ENCODE results near the gene TGM4. TPM values are rescaled to one million over a fixed set of nuclear protein-coding genes. Genes with fewer than 3 reads are reported as not detected.
A peak's percentile ranks its signal among the peaks of the same experiment; 100 is the strongest.

The TGM4 gene
- total RNA-seq, 1 donor from 2014 or later, result 0.18 TPM

GRCh38 chr3:44910693-44911092, 36.3 kb downstream of the TGM4 start:
- Histone ChIP-seq H4K20me1 (ENCODE audit: insufficient read depth, low read length) (no peaks in the 10 kb centered on the region), H3K27me3 (ENCODE audit: insufficient read depth, low read length) (no peaks in the 10 kb centered on the region), H3K4me2 (ENCODE audit: low read length) (no peak overlapping the region), H3K79me2 (ENCODE audit: insufficient read depth, low read length) (no peaks in the 10 kb centered on the region), H3K27ac (ENCODE audit: low read depth, low read length) (no peak overlapping the region), H3K4me1 (ENCODE audit: insufficient read depth, low read length) (no peaks in the 10 kb centered on the region), H2AFZ (ENCODE audit: low read depth, low read length) (no peak overlapping the region), H3K4me3 (ENCODE audit: insufficient read depth, low read depth, low read length) (no peak overlapping the region), H3K9ac (ENCODE audit: low read length) (no peak overlapping the region), H3K36me3 (ENCODE audit: insufficient read depth, low read length) (no peaks in the 10 kb centered on the region), H3K9me3 (ENCODE audit: insufficient read depth, low read depth, low read length) (peaks cover 17% of the 10 kb centered on the region)
- H3K4me3 Mint-ChIP-seq (ENCODE audit: unreplicated experiment), result no peak overlapping the region
- H3K27ac Mint-ChIP-seq (ENCODE audit: unreplicated experiment), result no peak overlapping the region
- peaks cover 4% of the 10 kb centered on the region for H3K36me3 Mint-ChIP-seq (ENCODE audit: low read depth, unreplicated experiment)
- no peak for DNase-seq (ENCODE audit: low read depth)
- H3K4me1 Mint-ChIP-seq (ENCODE audit: low read depth, unreplicated experiment), result no peaks in the 10 kb centered on the region
- peaks cover 46% of the 10 kb centered on the region for H3K9me3 Mint-ChIP-seq (ENCODE audit: unreplicated experiment)
- TF ChIP-seq CTCF (IDR thresholded peaks at IDR 0.05; ENCODE audit: insufficient read depth, low read depth, low read length), result no peak
- TF ChIP-seq EZH2 (IDR thresholded peaks at IDR 0.05; ENCODE audit: insufficient read depth, low read length), result no peak
- H3K27me3 Mint-ChIP-seq (ENCODE audit: low read depth, unreplicated experiment), result peaks cover 2% of the 10 kb centered on the region
- no peak for FAIRE-seq

- Histone ChIP-seq H3K9ac (ENCODE audit: low read length) (no peak overlapping the region), H3K4me2 (ENCODE audit: low read length) (no peak overlapping the region), H3K36me3 (ENCODE audit: insufficient read depth, low read length) (no peaks in the 10 kb centered on the region), H3K79me2 (ENCODE audit: insufficient read depth, low read length) (no peaks in the 10 kb centered on the region), H2AFZ (ENCODE audit: low read depth, low read length) (no peak overlapping the region), H4K20me1 (ENCODE audit: insufficient read depth, low read length) (no peaks in the 10 kb centered on the region), H3K4me1 (ENCODE audit: insufficient read depth, low read length) (no peaks in the 10 kb centered on the region), H3K27ac (ENCODE audit: low read depth, low read length) (no peak overlapping the region), H3K4me3 (ENCODE audit: insufficient read depth, low read depth, low read length) (no peak overlapping the region), H3K9me3 (ENCODE audit: insufficient read depth, low read depth, low read length) (peaks cover 14% of the 10 kb centered on the region), H3K27me3 (ENCODE audit: insufficient read depth, low read length) (no peaks in the 10 kb centered on the region)
- no peaks in the 10 kb centered on the region for H3K27me3 Mint-ChIP-seq (ENCODE audit: low read depth, unreplicated experiment)
- no peak overlapping the region for H3K27ac Mint-ChIP-seq (ENCODE audit: unreplicated experiment)
- peaks cover 12% of the 10 kb centered on the region for H3K36me3 Mint-ChIP-seq (ENCODE audit: low read depth, unreplicated experiment)
- TF ChIP-seq CTCF (IDR thresholded peaks at IDR 0.05; ENCODE audit: insufficient read depth, low read depth, low read length) (peak; percentile 74), EZH2 (IDR thresholded peaks at IDR 0.05; ENCODE audit: insufficient read depth, low read length) (no peak)
- no peaks in the 10 kb centered on the region for H3K4me1 Mint-ChIP-seq (ENCODE audit: low read depth, unreplicated experiment)
- DNase-seq (ENCODE audit: low read depth) (no peak), FAIRE-seq (no peak)
- H3K9me3 Mint-ChIP-seq (ENCODE audit: unreplicated experiment), result peaks cover 31% of the 10 kb centered on the region
- no peak overlapping the region for H3K4me3 Mint-ChIP-seq (ENCODE audit: unreplicated experiment)
These were observed 39.6 kb downstream of the TGM4 start for GRCh38 chr3:44913868-44914468.

- FAIRE-seq (no peak), DNase-seq (ENCODE audit: low read depth) (no peak)
- H3K9me3 Mint-ChIP-seq (ENCODE audit: unreplicated experiment), result peaks cover 26% of the 10 kb centered on the region
- H3K27ac Mint-ChIP-seq (ENCODE audit: unreplicated experiment), result no peak overlapping the region
- no peak overlapping the region for H3K4me3 ChIP-seq (ENCODE audit: insufficient read depth, low read depth, low read length)
- H3K9ac ChIP-seq (ENCODE audit: low read length), result no peak overlapping the region
- H3K9me3 ChIP-seq (ENCODE audit: insufficient read depth, low read depth, low read length), result peaks cover 12% of the 10 kb centered on the region
- H3K27ac ChIP-seq (ENCODE audit: low read depth, low read length), result no peak overlapping the region
- H2AFZ ChIP-seq (ENCODE audit: low read depth, low read length), result no peak overlapping the region
- no peak overlapping the region for H3K4me2 ChIP-seq (ENCODE audit: low read length)
- no peak overlapping the region for H3K4me3 Mint-ChIP-seq (ENCODE audit: unreplicated experiment)
- no peaks in the 10 kb centered on the region for H4K20me1 ChIP-seq (ENCODE audit: insufficient read depth, low read length)
- no peaks in the 10 kb centered on the region for H3K27me3 Mint-ChIP-seq (ENCODE audit: low read depth, unreplicated experiment)
- peaks cover 14% of the 10 kb centered on the region for H3K36me3 Mint-ChIP-seq (ENCODE audit: low read depth, unreplicated experiment)
- no peaks in the 10 kb centered on the region for H3K4me1 ChIP-seq (ENCODE audit: insufficient read depth, low read length)
- H3K4me1 Mint-ChIP-seq (ENCODE audit: low read depth, unreplicated experiment), result no peaks in the 10 kb centered on the region
- H3K36me3 ChIP-seq (ENCODE audit: insufficient read depth, low read length), result no peaks in the 10 kb centered on the region
- no peaks in the 10 kb centered on the region for H3K79me2 ChIP-seq (ENCODE audit: insufficient read depth, low read length)
- H3K27me3 ChIP-seq (ENCODE audit: insufficient read depth, low read length), result no peaks in the 10 kb centered on the region
- TF ChIP-seq CTCF (IDR thresholded peaks at IDR 0.05; ENCODE audit: insufficient read depth, low read depth, low read length) (peak; percentile 17), EZH2 (IDR thresholded peaks at IDR 0.05; ENCODE audit: insufficient read depth, low read length) (no peak)
These were observed 40.5 kb downstream of the TGM4 start for GRCh38 chr3:44914936-44915335.

All from astrocyte (in vitro differentiated cells and primary cell).